Natural killer cell treated with Interleukin-12 subunit alpha and Interleukin-12 subunit beta and Interleukin-15 and Interleukin-18, amount 100 ng/mL, for 72 hours (primary cell): Measurements from ENCODE around the gene NEUROG2. TPM values are rescaled to one million over a fixed set of nuclear protein-coding genes. Genes with fewer than 3 reads are reported as not detected.

Source experiments
- ATAC-seq, 2 donors: fragments of 150-1000 bp; cut with Tn5 transposase in 1 of 2; sonication (Bioruptor Pico), chemical (Tn5 transposase) in 1 of 2; 2 replicates each; pipeline ENCODE4 v1.10.0; 2021
- DNase-seq: peaks from one replicate; pipeline ENCODE4 v3.0.0; 2022; ENCODE audit warnings: low spot score
- H3K27ac Mint-ChIP-seq, 2 donors: 1 replicate in 1 of 2; 2 replicates in 1 of 2; pipeline ENCODE4 v1.8.0; 2022; ENCODE audit warnings: mixed read lengths in 2 of 2, mild to moderate bottlenecking in 1 of 2, moderate library complexity in 1 of 2
- H3K27me3 Mint-ChIP-seq, 2 donors: 1 replicate in 1 of 2; 2 replicates in 1 of 2; pipeline ENCODE4 v1.8.0; 2022; ENCODE audit warnings: mixed read lengths in 2 of 2
- H3K36me3 Mint-ChIP-seq: one replicate; pipeline ENCODE4 v1.8.0; 2022; ENCODE audit warnings: mixed read lengths
- H3K4me1 Mint-ChIP-seq, 2 donors: 1 replicate in 1 of 2; 2 replicates in 1 of 2; pipeline ENCODE4 v1.8.0; 2022; ENCODE audit warnings: low read depth in 2 of 2, mixed read lengths in 2 of 2, mild to moderate bottlenecking in 1 of 2
- H3K4me3 Mint-ChIP-seq: one replicate; pipeline ENCODE4 v1.8.0; 2022; ENCODE audit warnings: mixed read lengths
- H3K9me3 Mint-ChIP-seq: 2 replicates; pipeline ENCODE4 v1.8.0; 2022; ENCODE audit warnings: mixed read lengths
- total RNA-seq, 2 donors: library from RNA; stranded (reverse); gene quantifications; one replicate each; pipeline ENCODE4 v1.2.3, GENCODE V29; 2022

NEUROG2 gene
- total RNA-seq, 2 donors from 2014 or later = not detected

DNA sequence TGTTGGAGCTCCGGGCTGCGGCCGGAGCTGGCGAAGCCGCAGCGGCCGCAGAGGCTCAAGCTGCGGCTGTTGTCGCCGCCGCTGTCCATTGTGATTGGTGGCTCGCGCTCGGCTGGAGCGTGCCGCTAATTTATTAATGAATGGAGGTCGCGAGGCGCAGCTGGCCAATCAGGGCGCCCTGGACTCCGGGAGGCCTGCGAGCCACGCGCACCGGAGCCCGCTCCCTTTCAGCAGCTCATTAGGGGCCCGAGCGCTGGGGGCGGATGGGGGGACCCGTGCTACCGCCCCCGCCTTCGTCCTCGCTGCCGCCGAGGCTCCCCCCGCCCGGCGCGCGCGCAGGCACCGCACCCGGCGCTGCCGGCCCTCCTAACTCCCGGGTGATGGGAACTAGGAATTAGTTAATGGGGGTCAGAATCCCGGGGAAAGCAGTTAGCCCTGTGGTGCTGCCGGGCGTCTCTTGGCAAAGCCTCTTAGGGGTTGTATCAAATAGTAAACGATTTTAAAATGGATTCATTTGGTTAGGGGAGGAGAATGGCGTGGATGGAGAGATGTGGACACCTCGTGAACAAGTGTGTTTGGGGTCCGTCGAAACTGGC, 589 bp upstream of the NEUROG2 start:
- Mint-ChIP-seq H3K27ac (no peak overlapping the region), H3K4me1 (peaks cover 38 to 47% of the 10 kb centered on the region in 2 donors), H3K9me3 (no peaks in the 10 kb centered on the region), H3K27me3 (peaks cover 76 to 93% of the 10 kb centered on the region in 2 donors), H3K4me3 (peak overlapping the region; percentile 91), H3K36me3 (peaks cover 20% of the 10 kb centered on the region)
- DNase-seq (no peak), ATAC-seq (no peak)

GRCh38 chr4:112515198-112516065, 548 bp downstream of the NEUROG2 start:
- ATAC-seq (peak; percentile 75 to 82), DNase-seq (no peak)
- peaks cover 24% of the 10 kb centered on the region for H3K36me3 Mint-ChIP-seq
- H3K9me3 Mint-ChIP-seq = no peaks in the 10 kb centered on the region
- H3K4me1 Mint-ChIP-seq = peaks cover 38 to 42% of the 10 kb centered on the region in 2 donors
- H3K4me3 Mint-ChIP-seq = peak overlapping the region; percentile 91
- H3K27me3 Mint-ChIP-seq = peaks cover 74 to 89% of the 10 kb centered on the region in 2 donors
- H3K27ac Mint-ChIP-seq = no peak overlapping the region

GRCh38 chr4:112514647-112515197, 1.3 kb downstream of the NEUROG2 start:
- Mint-ChIP-seq H3K9me3 (no peaks in the 10 kb centered on the region), H3K4me3 (peak overlapping the region; percentile 91)

GRCh38 chr4:112513971-112514646, 1.9 kb downstream of the NEUROG2 start:
- no peak for DNase-seq
- H3K27ac Mint-ChIP-seq = no peak overlapping the region

More at GRCh38 chr4:112514647-112515197, 1.3 kb downstream of the NEUROG2 start:
- Mint-ChIP-seq H3K27ac (no peak overlapping the region), H3K4me1 (peaks cover 35 to 39% of the 10 kb centered on the region in 2 donors), H3K27me3 (peaks cover 70 to 89% of the 10 kb centered on the region in 2 donors), H3K36me3 (peaks cover 18% of the 10 kb centered on the region)
- ATAC-seq = no peak
- no peak for DNase-seq

DNA sequence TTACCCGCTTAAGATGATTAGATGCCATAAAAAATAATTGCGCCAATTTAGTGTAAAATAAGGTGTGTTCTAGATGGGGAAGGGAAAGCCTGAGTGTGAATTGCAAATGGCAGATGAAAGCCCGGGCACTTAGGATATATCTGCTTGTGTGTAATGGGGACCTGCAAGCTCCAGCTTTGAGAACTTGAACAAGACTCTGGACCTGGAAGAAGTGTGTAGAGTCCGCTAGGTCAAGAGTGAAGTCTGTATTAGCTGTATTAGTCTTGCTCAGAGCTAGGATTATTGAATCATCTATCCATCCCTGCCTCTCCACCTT, 4.2 kb downstream of the NEUROG2 start:
- no peak for DNase-seq
- H3K27ac Mint-ChIP-seq = no peak overlapping the region
- peaks cover 31 to 34% of the 10 kb centered on the region in 2 donors for H3K4me1 Mint-ChIP-seq

More at GRCh38 chr4:112513971-112514646, 1.9 kb downstream of the NEUROG2 start:
- Mint-ChIP-seq H3K4me1 (peaks cover 39 to 45% of the 10 kb centered on the region in 2 donors), H3K9me3 (no peaks in the 10 kb centered on the region), H3K4me3 (peak overlapping the region; percentile 91), H3K27me3 (peaks cover 70 to 89% of the 10 kb centered on the region in 2 donors), H3K36me3 (peaks cover 15% of the 10 kb centered on the region)
- no peak for ATAC-seq

DNA sequence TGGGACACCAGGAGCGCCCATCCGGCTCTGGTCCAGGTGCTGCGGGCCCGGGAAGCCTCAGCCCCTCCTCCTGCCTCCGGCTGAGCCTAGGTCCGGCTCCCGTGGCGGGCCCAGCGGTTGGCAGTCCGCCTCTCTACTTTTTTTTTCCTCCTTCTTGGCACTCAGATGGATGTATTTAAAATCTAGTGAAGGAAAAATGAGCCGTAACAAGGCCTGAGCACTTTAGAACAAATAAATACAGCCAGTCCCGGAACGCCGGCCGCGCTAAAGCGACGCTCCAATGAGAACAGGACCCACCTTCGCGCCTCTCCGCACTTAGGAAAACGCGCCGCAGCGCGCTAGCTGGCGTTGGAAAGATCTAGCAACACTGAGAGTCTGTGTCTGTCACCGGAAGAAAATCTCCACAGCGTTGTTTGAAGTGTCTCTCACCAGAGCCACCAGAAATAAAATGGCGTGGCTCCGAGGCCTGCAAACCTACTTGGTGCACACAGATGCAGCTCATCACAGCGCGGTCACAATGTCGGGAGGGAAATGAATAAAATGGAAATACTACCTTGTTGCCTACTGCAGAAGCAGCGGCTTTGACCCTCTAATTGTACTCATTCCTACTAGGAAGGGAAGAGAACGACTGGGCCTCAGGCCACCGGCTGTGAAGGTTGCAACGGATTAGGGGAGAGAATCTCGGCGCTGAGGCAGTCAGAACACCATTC, 4.7 kb downstream of the NEUROG2 start:
- peaks cover 64 to 84% of the 10 kb centered on the region in 2 donors for H3K27me3 Mint-ChIP-seq
- no peaks in the 10 kb centered on the region for H3K9me3 Mint-ChIP-seq
- no peak overlapping the region for H3K4me3 Mint-ChIP-seq
- no peak for ATAC-seq
- H3K4me1 Mint-ChIP-seq = peaks cover 29 to 31% of the 10 kb centered on the region in 2 donors
- peaks cover 10% of the 10 kb centered on the region for H3K36me3 Mint-ChIP-seq
- DNase-seq = no peak
- H3K27ac Mint-ChIP-seq = no peak overlapping the region

More for the DNA sequence above, 4.2 kb downstream of the NEUROG2 start:
- Mint-ChIP-seq H3K4me3 (no peak overlapping the region), H3K9me3 (no peaks in the 10 kb centered on the region), H3K27me3 (peaks cover 64 to 84% of the 10 kb centered on the region in 2 donors), H3K36me3 (peaks cover 10% of the 10 kb centered on the region)
- ATAC-seq = no peak

DNA sequence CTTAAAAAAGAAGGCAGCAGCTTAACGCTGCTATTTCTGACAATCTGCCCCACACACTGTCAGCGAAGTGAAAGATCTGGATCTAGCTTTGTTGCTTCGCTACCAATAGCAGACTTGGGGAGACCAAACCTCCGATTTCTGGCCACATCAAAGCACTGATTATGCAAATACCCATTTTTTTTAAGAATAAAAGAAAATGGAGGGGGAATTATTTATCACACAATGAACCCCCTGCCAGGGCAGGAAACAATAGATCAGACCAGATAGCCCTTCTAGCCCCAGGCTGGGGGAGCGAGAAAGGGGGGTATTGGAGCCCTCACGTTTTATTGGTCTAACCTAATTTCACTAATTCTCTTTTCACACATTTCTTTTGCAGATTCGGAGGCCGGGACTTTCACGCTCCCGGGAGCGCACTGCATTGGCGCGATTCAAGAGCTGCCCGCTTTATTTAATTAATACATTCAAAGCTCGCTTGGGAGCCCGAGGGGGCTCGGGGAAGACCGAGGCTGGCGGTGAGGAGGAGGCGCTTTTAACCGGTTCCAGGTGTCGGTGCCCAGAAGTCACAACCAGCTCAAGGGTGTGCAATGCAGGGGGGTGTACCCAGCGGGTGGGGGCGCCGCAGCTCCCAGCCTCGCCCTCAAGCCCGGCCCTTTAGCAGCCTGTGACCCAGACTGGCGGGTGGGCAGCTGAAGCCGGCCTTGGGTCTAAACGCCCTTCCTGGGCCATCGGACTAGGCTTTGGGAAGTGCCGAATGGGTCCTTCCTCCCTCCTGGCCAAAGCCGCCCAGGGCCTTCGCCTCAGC, 5.5 kb downstream of the NEUROG2 start:
- H3K4me1 Mint-ChIP-seq = peaks cover 26 to 28% of the 10 kb centered on the region in 2 donors
- peaks cover 10% of the 10 kb centered on the region for H3K36me3 Mint-ChIP-seq
- H3K9me3 Mint-ChIP-seq = no peaks in the 10 kb centered on the region
- peaks cover 64 to 83% of the 10 kb centered on the region in 2 donors for H3K27me3 Mint-ChIP-seq
- no peak overlapping the region for H3K27ac Mint-ChIP-seq
- no peak for ATAC-seq
- no peak for DNase-seq
- H3K4me3 Mint-ChIP-seq = no peak overlapping the region

DNA sequence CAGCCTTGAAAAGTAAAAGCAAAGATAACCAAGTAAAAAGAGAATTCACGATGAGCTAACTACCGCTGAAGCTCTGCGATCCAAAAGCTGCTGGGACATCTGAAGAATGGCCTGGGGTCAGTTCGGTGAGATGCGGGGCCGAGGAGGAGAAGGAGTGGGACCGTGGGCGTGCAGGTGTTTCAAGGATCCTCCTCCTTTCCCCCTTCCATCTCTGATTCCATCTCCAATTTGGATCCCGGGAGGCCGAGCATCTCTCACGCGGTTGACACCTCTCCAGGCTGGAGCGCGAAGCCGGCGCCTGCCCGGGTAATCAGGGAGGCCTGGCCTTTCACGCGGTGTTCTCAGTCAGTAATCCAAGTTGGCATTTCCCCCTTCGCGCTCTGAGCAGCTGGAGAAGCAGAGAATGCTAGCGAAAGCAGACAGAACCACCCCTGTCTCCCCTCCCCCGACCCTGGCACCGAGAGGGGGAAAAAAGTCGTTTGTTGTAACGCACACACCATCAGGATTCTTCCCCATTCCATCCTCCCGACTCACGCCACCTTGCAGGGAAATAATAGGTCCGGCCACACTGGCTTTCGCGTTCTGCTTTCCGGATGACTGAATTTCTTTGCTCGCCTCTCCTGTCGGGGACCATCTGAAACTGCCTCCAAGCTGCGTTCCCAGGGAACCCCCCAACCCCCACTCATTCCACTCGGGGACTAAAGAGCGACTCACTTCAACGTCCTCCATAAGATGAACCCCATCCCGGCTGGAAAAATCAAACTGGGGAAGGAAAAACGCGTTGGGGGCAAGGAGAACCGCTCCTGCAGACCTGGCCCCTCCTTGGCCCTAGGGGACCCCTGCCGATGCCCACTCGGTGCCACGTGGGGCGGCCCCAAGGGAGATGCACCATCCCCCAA, 6.5 kb downstream of the NEUROG2 start:
- ATAC-seq (no peak), DNase-seq (no peak)
- no peaks in the 10 kb centered on the region for H3K9me3 Mint-ChIP-seq
- peak overlapping the region; percentile 30 for H3K4me3 Mint-ChIP-seq
- H3K27me3 Mint-ChIP-seq = peaks cover 61 to 85% of the 10 kb centered on the region in 2 donors
- no peak overlapping the region for H3K27ac Mint-ChIP-seq
- peaks cover 10% of the 10 kb centered on the region for H3K36me3 Mint-ChIP-seq
- peaks cover 22 to 23% of the 10 kb centered on the region in 2 donors for H3K4me1 Mint-ChIP-seq

DNA sequence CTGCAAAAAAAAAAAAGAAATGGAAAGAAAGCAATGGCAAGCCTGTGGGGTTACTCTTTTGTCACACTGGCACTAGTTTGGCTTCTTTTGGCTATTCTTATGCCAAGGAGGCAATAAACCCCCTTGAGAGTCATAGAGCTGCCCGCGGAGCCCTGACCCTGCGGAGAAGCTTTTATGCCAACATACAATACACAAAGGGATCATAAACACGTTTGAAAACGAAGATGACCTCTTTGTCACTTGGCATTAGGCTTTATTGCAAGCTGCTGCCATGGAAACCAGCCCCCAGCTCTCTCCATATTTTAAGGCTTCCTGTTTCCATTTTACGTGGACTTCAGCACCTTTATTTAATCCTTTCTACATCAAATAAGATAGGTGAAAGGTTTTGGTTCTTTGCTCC, 7.6 kb downstream of the NEUROG2 start:
- no peak for ATAC-seq
- no peak for DNase-seq
- H3K27ac Mint-ChIP-seq = no peak overlapping the region
- peaks cover 10% of the 10 kb centered on the region for H3K36me3 Mint-ChIP-seq
- no peaks in the 10 kb centered on the region for H3K9me3 Mint-ChIP-seq
- H3K27me3 Mint-ChIP-seq = peaks cover 56 to 81% of the 10 kb centered on the region in 2 donors
- peaks cover 14 to 17% of the 10 kb centered on the region in 2 donors for H3K4me1 Mint-ChIP-seq
- no peak overlapping the region for H3K4me3 Mint-ChIP-seq

GRCh38 chr4:112504807-112505206, 11.2 kb downstream of the NEUROG2 start:
- ATAC-seq (no peak), DNase-seq (no peak)
- Mint-ChIP-seq H3K4me3 (no peak overlapping the region), H3K36me3 (no peaks in the 10 kb centered on the region), H3K9me3 (no peaks in the 10 kb centered on the region), H3K4me1 (peaks cover 11 to 14% of the 10 kb centered on the region in 2 donors), H3K27ac (no peak overlapping the region), H3K27me3 (peaks cover 50 to 73% of the 10 kb centered on the region in 2 donors)

DNA sequence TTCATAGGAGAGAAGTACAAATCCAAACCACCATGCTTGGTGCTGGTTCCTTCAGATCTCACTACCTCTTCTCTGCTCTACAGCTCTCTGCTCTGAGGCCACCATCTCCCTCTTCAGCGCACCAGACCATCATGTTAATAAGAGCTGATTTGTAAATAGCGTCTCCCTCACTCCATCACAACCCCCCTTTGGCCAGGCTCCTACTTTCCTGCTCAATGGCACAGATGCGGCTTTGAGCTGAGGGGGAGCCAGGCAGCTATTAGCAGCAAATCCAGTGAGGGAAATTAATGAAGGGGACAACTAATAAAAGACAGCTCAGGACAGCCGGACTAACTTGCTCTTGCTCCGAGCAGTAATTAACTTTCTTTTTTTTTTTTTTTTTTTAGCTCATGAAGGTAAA, 13.1 kb downstream of the NEUROG2 start:
- Mint-ChIP-seq H3K4me3 (no peak overlapping the region), H3K4me1 (no peaks in the 10 kb centered on the region), H3K9me3 (no peaks in the 10 kb centered on the region), H3K36me3 (no peaks in the 10 kb centered on the region), H3K27me3 (peaks cover 38 to 61% of the 10 kb centered on the region in 2 donors), H3K27ac (no peak overlapping the region)
- no peak for DNase-seq
- no peak for ATAC-seq

GRCh38 chr4:112492321-112492720, 23.7 kb downstream of the NEUROG2 start:
- Mint-ChIP-seq H3K27me3 (peaks cover 10 to 32% of the 10 kb centered on the region in 2 donors), H3K36me3 (peaks cover 13% of the 10 kb centered on the region), H3K9me3 (peaks cover 15% of the 10 kb centered on the region), H3K27ac (no peak overlapping the region), H3K4me1 (no peaks in the 10 kb centered on the region), H3K4me3 (no peak overlapping the region)
- ATAC-seq = no peak
- no peak for DNase-seq
